GM18505 (cell line): ENCODE data around the gene ADAMTS6.
"Not testable (repeated sequence)": the region's sequence is repeated elsewhere in the genome, so short reads cannot be mapped to it uniquely, and the experiment has no call there.

ENCODE experiments used
- ATAC-seq: cut with Tn5 transposase; IDR thresholded peaks from one replicate; pipeline ENCODE4 v1.9.1; 2021; ENCODE audit not compliant: unreplicated experiment
- POLR2A ChIP-seq: IDR thresholded peaks from 4 replicates; pipeline ENCODE4 v1.6.1; 2011; ENCODE audit warnings: borderline replicate concordance; ENCODE audit not compliant: insufficient read depth, insufficient read length; ENCODE audit errors: extremely low read depth

Gene ADAMTS6

DNA sequence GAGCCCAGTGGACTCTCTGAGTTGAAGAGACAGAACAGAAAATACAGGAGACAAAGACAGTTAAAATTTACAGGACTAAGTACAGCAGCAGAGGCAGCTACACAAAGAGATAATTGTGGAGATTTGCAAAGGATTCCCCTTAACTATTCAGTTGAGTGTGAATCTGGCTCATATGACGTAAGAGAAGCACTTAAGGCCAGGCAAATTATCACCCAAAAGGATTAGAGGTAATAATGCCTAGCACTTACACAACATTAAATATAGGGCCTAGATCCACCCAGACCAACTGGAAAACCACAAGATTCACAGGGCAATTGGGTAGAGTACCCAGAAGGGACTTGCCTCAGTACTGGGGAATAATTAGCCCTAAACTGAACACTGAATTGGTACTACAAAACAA, 41.3 kb downstream of the ADAMTS6 start:
- ATAC-seq = no peak
- TF ChIP-seq POLR2A = no peak

DNA sequence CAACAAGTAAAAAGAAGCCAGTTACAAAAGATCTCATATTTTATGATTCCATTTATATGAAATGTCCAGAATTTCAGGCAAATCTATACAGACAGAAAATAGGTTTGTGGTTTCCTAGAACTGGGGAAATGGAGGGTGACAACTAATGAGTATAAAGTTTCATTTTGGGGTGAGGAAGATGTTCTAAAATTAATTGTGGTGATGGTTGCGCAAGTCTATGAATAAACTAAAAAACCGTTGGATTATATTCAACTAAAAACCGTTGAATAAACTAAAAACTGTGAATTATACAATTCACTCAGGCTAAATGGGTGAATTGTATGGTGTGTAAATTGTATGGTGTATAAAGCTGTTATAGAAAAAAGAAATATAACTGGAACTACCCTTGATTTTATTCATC, 47.6 kb downstream of the ADAMTS6 start:
- TF ChIP-seq POLR2A = no peak
- ATAC-seq = no peak

DNA sequence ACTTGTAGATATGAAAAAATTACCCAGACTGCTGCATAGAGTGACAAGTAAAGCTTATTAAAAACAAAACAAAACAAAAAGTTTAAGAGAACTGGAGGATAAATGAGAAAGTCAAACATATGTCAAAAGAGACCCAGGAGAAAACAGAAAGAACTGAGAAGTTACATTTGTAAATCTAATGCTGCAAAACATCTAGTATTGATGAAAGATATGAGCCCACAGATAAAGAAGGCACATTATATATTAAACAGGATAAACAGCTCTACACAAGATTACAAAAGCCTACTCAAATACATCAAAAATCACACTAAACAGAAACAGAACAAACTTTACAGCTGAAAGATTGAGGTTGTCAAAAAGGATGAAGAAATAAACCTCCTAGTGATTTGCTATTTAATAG, 55.1 kb downstream of the ADAMTS6 start:
- no peak for ATAC-seq
- TF ChIP-seq POLR2A = no peak

DNA sequence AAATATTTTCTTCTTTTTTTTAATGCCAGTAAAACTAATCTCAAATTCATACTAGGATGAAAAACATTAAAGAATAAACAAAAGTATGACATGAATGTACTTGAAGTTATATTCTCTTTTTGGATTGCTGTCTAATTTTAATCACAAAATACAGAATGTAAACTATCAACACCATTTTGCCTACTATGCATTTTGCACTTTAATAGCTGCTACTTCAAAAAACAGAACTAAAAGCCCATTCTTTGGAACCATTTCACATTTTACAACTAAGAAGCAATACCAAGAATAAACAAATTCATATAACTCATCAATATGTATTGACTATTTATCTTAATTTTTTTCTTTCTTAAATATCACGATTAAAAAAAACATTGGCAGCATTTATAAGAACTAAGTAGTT, 58.1 kb downstream of the ADAMTS6 start:
- ATAC-seq = no peak
- TF ChIP-seq POLR2A = no peak

DNA sequence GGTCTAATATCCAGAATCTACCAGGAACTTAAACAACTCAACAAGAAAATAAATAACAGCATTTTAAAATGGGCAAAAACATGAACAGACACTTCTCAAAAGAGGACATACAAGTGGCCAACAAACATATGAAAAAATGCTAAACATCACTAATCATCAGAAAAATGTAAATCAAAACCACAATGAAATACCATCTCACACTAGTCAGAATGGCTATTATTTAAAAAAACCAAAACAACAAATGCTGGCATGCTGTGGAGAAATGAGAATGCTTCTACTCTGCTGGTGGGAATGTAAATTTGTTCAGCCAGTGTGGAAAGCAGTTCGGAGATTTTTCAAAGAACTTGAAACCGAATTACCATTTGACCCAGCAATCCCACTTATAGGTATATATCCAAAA, 63.1 kb downstream of the ADAMTS6 start:
- TF ChIP-seq POLR2A = no peak
- ATAC-seq = no peak

DNA sequence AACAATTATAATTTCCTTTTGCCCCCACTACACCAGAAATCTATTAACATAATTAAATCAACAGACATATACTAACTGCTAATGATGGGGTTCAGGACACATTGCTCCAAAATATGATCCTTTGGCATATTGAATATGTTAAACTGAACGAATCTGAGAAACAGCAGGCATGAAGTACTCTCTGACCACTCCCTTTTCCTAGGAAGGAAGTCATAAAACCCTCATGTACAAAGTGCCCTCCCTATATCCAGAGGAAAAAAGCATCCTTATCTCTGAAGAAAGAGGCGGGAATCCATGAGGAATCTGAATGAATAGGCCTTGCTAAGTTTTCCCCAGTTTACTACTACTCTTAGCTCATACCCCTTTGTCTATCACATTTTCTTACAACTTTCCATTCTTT, 67.9 kb downstream of the ADAMTS6 start:
- no peak for TF ChIP-seq POLR2A
- ATAC-seq = no peak

DNA sequence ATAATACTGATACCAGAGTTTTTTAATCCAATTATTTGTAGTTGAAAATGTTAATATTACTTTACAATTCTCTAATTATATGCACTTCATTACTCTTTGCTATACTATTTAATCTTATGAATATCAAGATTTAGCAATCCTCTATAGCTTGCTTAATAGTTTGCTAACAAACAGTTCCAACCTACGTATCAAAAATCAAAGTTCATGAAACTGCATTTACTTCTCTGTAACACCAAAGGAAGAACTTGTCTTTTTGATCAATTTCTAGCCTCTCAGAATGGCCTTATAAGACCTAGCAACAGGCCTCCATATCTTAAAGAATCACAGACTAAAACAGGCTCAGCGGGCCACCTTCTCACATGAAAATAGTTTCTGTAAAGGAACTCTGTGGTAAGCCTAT, 68.9 kb downstream of the ADAMTS6 start:
- ATAC-seq = no peak
- TF ChIP-seq POLR2A = no peak

DNA sequence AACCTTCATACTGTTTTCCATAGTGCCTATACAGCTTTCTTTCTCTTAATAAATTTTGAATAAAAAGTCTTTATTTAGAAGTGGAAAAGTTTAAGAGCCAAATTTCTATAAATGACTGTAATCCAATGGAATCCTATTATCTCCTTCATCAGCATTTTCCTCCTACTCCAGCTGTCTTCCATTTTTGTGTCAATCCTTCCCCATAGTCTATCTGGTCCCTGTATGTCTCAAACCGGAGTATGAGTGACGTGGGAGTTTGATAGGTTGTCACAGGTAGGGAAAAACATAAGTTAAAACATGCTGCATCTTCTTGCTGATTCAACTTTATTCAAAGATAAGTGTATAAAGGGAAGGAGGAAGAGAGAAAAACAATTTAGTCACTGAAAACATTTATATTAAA, 70.4 kb downstream of the ADAMTS6 start:
- ATAC-seq = no peak

DNA sequence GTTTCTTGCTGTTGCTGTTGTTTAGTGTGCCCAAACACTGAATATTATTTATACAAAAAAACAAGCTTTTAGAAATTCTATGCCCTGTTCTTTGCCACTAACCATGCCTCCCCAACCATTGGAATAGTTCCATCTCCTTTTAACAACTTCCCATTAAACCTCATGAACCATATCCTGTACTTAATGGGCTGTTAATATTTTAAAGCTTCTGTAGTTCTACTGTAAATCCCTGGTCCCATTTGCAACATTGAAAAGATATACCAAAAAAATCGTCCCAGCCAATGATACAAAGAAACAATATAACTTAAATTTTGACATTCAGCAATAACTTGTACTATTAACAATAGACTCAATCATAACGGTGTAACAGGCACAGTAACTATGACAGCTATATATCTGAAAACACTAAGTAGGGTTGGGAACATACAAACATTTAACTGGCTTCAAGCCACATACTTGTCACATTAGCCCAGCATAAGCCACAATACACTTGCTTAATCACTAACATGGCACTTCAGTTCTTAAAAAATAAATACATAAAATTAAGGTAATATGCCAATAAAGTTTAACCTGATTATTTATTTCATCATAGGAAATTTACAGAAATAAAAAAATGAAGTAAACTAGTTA, 86.1 kb downstream of the ADAMTS6 start:
- no peak for TF ChIP-seq POLR2A
- ATAC-seq = no peak

More for the DNA sequence above, 70.4 kb downstream of the ADAMTS6 start:
- TF ChIP-seq POLR2A = no peak

DNA sequence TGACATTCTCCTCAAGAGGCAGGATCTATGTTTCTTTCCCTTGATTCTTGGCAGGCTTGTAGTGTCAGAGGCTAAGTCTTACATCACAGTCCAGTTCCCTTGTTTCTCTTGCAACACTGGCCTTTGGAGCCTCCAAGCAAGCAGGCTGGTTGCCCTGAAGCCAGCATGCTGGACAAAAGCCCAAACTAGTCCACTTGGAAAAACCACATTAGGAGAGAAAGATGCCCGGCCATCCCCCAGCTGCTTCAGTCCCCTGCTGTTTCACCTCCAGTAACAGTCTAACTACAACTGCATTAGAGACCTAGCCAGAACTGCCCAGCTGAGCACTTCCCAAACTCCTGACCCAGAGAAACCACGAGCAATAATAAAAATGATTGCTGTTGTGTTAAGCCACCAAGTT, 87.6 kb downstream of the ADAMTS6 start:
- TF ChIP-seq POLR2A = no peak
- ATAC-seq = no peak

DNA sequence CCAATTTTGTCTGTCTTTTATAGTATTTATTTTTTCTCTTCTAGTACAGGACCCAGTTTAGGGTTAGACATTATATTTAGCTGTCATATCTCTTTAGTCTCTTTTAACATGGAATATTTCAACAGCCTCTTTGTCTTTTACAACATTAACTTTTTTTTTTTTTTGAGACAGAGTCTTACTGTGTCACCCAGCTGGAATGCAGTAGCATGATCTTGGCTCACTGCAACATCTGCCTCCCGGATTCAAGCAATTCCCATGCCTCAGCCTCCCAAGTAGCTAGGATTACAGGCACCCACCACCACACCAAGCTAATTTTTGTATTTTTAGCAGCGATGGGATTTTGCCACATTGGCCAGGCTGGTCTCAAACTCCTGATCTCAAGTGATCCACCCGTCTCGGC, 90.1 kb downstream of the ADAMTS6 start:
- no peak for TF ChIP-seq POLR2A
- ATAC-seq = no peak

DNA sequence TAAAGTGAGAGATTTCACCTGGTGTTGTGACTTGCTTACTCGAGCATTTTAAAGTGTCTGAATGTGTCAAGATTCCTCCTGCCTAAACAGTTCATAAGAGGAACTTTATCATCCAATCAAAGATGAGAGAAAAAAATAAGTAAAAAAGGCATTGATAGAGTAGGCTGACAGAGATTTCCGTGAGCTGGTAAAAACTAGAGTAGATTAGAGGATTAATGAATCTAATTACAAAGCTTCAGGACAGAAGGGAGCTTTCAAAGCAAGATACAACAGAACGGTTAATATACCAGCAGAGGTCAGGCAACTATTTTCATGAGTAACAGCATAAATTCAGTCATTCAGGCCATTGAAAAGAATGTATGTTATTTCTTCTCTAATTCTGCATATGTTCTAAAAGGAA, 91.5 kb downstream of the ADAMTS6 start:
- no peak for TF ChIP-seq POLR2A

DNA sequence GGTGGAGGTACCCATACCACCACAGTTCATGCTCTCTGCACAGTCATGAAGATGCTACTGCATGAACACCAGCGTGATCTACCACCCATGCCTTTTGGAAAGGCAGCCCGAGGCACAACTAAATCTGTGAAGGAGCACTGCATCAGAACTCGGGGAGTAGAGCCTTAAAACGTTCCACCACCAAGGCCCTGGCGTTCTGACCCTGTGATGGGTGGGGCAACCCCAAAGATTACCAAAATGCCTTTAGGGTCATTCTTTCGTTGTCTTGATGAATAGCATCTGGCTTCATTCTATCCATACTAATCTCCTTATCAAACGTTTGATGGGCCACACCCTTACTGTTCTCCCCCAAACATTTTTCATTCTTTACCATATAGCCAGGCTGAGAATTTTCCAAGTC, 97.9 kb downstream of the ADAMTS6 start:
- TF ChIP-seq POLR2A = no peak
- ATAC-seq = no peak

More for the DNA sequence above, 91.5 kb downstream of the ADAMTS6 start:
- ATAC-seq = no peak

DNA sequence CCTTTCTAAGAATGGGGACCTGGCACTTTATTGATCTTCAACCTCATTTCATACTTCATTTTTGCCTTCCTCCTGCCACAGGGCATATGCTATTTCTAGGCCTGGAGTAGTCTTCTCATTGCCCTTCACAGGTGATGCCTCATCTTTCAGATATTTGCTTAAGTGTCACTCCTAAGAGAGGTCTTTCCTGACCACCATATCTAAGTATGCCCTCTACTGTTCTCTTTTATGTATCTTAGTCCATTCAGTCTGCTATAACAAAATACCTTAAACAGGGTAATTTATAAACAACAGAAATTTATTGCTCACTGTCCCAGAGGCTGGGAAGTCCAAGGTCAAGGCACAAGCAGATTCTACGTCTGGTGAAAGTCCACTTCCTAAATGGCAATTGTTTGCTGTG, 99.1 kb downstream of the ADAMTS6 start:
- TF ChIP-seq POLR2A = no peak
- no peak for ATAC-seq

DNA sequence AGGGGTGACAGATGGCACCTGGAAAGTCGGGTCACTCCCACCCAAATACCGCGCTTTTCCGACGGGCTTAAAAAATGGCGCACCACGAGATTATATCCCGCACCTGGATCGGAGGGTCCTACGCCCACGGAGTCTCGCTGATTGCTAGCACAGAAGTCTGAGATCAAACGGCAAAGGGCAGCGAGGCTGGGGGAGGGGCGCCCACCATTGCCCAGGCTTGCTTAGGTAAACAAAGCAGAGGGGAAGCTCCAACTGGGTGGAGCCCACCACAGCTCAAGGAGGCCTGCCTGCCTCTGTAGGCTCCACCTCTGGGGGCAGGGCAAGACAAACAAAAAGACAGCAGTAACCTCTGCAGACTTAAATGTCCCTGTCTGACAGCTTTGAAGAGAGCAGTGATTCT, 111.2 kb downstream of the ADAMTS6 start:
- ATAC-seq = not testable (repeated sequence)

DNA sequence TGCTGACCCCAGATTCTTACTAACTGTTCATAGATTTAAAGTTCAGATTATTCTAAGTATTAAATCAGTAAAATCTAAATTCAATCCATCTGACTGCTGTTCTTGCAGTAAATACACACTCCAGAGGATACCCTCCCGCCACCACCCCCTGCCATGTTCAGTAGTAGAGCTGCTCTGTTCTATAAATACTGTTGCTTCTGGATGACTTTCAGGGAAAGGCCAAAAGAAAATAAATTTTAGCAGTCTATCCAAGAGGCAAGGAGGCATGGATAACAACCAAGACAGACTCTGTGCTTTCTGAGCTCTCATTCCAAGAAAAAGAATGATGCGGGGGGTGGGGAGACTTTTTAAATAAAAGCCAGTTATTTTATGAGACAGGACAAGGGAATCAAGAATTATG, 115.1 kb downstream of the ADAMTS6 start:
- ATAC-seq = no peak
- TF ChIP-seq POLR2A = no peak

DNA sequence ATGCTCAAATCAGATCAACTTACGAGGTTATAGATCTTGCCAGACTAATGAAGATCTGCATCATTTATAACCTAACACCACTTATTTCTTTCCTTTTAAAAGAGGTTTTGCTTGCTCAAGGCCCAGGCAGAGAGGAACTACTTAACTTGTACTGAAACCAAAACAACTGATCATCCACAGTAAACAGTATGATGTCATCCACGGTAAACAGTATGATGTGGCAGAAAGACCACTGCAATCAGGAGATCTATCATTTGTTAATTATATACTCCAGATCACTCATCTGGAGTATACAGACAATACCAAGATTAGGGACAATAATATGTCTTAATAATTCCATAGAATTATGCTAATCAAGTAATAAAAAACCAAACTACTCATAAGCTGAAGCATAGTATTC, 116.8 kb downstream of the ADAMTS6 start:
- no peak for TF ChIP-seq POLR2A
- ATAC-seq = no peak
